DND-41 (cell line): ENCODE measurements around the gene ZDHHC11B.
A peak's percentile ranks its signal among the peaks of the same experiment; 100 is the strongest.

Experiments used
- ATAC-seq: fragments of 200-7000 bp; cut with Tn5 transposase; 3 replicates; pipeline ENCODE4 v1.9.1; 2021; ENCODE audit warnings: low read depth; ENCODE audit not compliant: insufficient read depth
- DNase-seq: peaks from one replicate; pipeline ENCODE4 v3.0.0-alpha.2; 2020
- H2AFZ ChIP-seq: 2 replicates; pipeline ENCODE4 v1.6.0; 2012; ENCODE audit warnings: low read depth, low read length
- H3K27ac ChIP-seq: 2 replicates; pipeline ENCODE4 v1.5.1; 2012; ENCODE audit warnings: low read length, inconsistent platforms
- H3K27me3 ChIP-seq: fragments of 200-600 bp; sonication (generic); 2 replicates; pipeline ENCODE4 v1.6.0; 2012; ENCODE audit warnings: low read length, mild to moderate bottlenecking, inconsistent platforms; ENCODE audit not compliant: insufficient read depth, poor library complexity
- H3K36me3 ChIP-seq: 2 replicates; pipeline ENCODE4 v1.5.1; 2012; ENCODE audit warnings: low read length, inconsistent platforms; ENCODE audit not compliant: insufficient read depth
- H3K4me1 ChIP-seq: 2 replicates; pipeline ENCODE4 v1.5.1; 2012; ENCODE audit warnings: mild to moderate bottlenecking, low read length; ENCODE audit not compliant: insufficient read depth
- H3K4me2 ChIP-seq: 2 replicates; pipeline ENCODE4 v1.6.0; 2012; ENCODE audit warnings: mild to moderate bottlenecking, moderate library complexity, low read length, inconsistent platforms; ENCODE audit not compliant: insufficient read depth
- H3K4me3 ChIP-seq, 2 experiments: fragments of 200-600 bp in 1 of 2; shearing (Covaris generic) in 1 of 2; 2 replicates each; pipeline ENCODE4 v1.5.1; 2012 to 2016; ENCODE audit warnings: inconsistent platforms in 2 of 2, low read length in 2 of 2, mild to moderate bottlenecking in 2 of 2, low read depth in 1 of 2, moderate library complexity in 1 of 2
- H3K79me2 ChIP-seq: 2 replicates; pipeline ENCODE4 v1.6.0; 2012; ENCODE audit warnings: low read length, inconsistent platforms; ENCODE audit not compliant: insufficient read depth
- H3K9ac ChIP-seq: 2 replicates; pipeline ENCODE4 v1.6.0; 2012; ENCODE audit warnings: low read depth, mild to moderate bottlenecking, inconsistent platforms, low read length, moderate library complexity
- H3K9me3 ChIP-seq: 2 replicates; pipeline ENCODE4 v1.5.1; 2012; ENCODE audit warnings: low read length, moderate library complexity, mild to moderate bottlenecking, inconsistent platforms; ENCODE audit not compliant: insufficient read depth, severe bottlenecking
- H4K20me1 ChIP-seq: 2 replicates; pipeline ENCODE4 v1.6.0; 2012; ENCODE audit warnings: low read length; ENCODE audit not compliant: insufficient read depth
- EZH2 ChIP-seq: IDR thresholded peaks from 3 replicates; pipeline ENCODE4 v1.6.1; 2012; ENCODE audit warnings: borderline replicate concordance, low read depth, mild to moderate bottlenecking, moderate library complexity, low read length, inconsistent platforms; ENCODE audit not compliant: severe bottlenecking
- TF ChIP-seq, protein P1 (sequence below): IDR thresholded peaks from 2 replicates; pipeline ENCODE4 v1.5.1; 2012; ENCODE audit warnings: borderline replicate concordance, low read length, moderate library complexity, mild to moderate bottlenecking; ENCODE audit not compliant: poor library complexity, severe bottlenecking; ENCODE audit errors: extremely low read depth

The ZDHHC11B gene

DNA sequence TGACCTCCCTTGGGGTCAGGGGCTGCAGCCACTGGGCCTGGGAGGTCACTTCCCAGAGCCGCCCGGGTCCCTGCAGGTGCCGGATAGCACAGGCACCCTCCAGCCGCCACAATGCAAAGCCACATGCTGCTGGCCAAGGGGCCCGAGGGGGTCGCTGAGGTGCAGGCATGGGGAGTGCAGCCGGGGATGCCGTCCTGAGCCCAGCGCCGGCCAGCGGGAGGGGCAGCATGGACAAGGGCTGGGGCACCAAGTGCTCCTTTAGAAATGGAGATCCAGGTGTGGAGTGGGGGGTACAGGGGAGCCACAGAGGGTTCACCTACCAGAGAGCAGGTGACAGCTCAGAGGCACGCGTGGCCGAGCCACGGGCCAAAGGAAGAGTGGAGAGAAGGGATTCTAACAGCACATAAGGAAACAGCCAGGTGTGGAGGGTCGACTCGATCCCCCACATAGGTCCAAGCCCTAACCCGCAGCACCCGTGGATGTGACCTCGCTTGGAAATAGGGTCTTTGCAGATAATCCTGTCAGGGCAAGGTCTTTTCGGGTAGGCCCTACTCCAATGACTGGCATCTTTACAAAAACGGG is 24.7 kb downstream of the ZDHHC11B start:
- H3K27me3 ChIP-seq: no peaks in the 10 kb centered on the region
- DNase-seq: peak; percentile 3
- H3K79me2 ChIP-seq: no peaks in the 10 kb centered on the region
- H3K9ac ChIP-seq: no peak overlapping the region
- no peak overlapping the region for H3K27ac ChIP-seq
- peaks cover 11% of the 10 kb centered on the region; the same call in 1 of the 2 replicates for H4K20me1 ChIP-seq
- no peak overlapping the region for H2AFZ ChIP-seq
- TF ChIP-seq EZH2: no peak
- TF ChIP-seq, protein P1, sequence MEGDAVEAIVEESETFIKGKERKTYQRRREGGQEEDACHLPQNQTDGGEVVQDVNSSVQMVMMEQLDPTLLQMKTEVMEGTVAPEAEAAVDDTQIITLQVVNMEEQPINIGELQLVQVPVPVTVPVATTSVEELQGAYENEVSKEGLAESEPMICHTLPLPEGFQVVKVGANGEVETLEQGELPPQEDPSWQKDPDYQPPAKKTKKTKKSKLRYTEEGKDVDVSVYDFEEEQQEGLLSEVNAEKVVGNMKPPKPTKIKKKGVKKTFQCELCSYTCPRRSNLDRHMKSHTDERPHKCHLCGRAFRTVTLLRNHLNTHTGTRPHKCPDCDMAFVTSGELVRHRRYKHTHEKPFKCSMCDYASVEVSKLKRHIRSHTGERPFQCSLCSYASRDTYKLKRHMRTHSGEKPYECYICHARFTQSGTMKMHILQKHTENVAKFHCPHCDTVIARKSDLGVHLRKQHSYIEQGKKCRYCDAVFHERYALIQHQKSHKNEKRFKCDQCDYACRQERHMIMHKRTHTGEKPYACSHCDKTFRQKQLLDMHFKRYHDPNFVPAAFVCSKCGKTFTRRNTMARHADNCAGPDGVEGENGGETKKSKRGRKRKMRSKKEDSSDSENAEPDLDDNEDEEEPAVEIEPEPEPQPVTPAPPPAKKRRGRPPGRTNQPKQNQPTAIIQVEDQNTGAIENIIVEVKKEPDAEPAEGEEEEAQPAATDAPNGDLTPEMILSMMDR: no peak
- H3K9me3 ChIP-seq: no peaks in the 10 kb centered on the region
- H3K4me1 ChIP-seq: no peaks in the 10 kb centered on the region
- no peaks in the 10 kb centered on the region for H3K36me3 ChIP-seq
- no peak overlapping the region for H3K4me3 ChIP-seq
- H3K4me2 ChIP-seq: no peak overlapping the region
- ATAC-seq: no peak

DNA sequence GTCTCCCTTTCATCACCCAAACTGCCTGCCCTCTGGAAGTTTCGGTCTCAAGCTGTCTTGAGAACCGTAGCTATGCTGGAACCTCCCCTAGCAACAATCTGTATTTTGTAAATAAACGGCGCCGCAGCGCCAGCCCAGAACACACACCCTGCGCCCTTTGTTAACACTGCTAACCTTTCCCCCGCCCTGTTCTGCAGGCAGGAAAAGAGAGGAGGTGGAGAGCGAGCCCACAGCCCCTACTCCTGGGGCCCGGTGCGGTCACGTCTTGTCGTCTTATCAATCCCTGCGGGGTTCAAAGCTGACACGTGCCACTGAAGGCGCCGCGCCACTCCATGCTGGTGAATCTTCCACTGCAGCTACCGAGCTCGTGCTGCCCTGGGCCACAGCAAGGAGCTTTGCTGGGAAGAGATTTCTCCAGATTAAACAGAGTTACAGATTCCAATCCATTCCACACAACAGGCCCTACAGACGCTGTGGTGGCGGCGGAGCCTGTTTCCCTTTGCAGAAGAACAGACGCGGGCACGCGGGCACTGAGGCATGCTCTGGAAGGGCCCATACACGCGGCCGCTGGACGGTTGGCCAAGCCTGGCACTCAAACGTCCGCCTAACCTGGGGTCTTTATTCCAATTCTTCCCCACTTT is 25.3 kb downstream of the ZDHHC11B start:
- no peak overlapping the region for H3K4me3 ChIP-seq
- H3K9ac ChIP-seq: no peak overlapping the region
- peak; percentile 38; the same call in 1 of the 3 replicates for ATAC-seq

DNA sequence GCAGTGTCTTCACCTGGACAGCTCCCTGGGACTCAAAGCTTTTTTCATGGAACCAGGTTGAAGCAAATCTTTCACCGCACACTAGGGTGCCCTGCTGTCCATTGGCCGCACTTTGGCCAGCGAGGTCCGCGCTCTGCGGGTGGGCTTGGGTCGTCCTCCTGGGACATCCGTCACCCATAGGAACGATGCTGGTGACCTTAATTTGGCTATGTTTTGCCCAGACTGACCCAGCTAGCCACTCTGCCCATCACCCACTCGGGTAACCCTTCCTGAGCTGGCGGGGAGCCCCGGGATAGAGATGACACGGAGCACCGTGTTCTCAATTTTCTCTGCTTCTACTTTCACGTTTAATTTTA is 25.9 kb downstream of the ZDHHC11B start:
- no peaks in the 10 kb centered on the region for H3K36me3 ChIP-seq
- no peaks in the 10 kb centered on the region for H3K79me2 ChIP-seq
- H3K4me3 ChIP-seq: no peak overlapping the region
- peaks cover 11% of the 10 kb centered on the region; the same call in 1 of the 2 replicates for H4K20me1 ChIP-seq
- no peak overlapping the region for H2AFZ ChIP-seq
- H3K27ac ChIP-seq: no peak overlapping the region
- TF ChIP-seq, protein P1: no peak
- no peak for TF ChIP-seq EZH2
- no peak overlapping the region for H3K9ac ChIP-seq
- ATAC-seq (no peak), DNase-seq (no peak)
- H3K9me3 ChIP-seq: no peaks in the 10 kb centered on the region
- H3K4me2 ChIP-seq: no peak overlapping the region
- no peaks in the 10 kb centered on the region for H3K27me3 ChIP-seq
- no peaks in the 10 kb centered on the region for H3K4me1 ChIP-seq

More for the DNA sequence above, 25.3 kb downstream of the ZDHHC11B start:
- Histone ChIP-seq H4K20me1 (peaks cover 11% of the 10 kb centered on the region; the same call in 1 of the 2 replicates), H3K36me3 (no peaks in the 10 kb centered on the region), H3K9me3 (no peaks in the 10 kb centered on the region), H2AFZ (no peak overlapping the region), H3K79me2 (no peaks in the 10 kb centered on the region), H3K27me3 (no peaks in the 10 kb centered on the region), H3K27ac (no peak overlapping the region), H3K4me1 (no peaks in the 10 kb centered on the region), H3K4me2 (no peak overlapping the region)
- TF ChIP-seq, protein P1: no peak
- TF ChIP-seq EZH2: no peak
- DNase-seq: peak; percentile 20
